ENCODE results near the gene HSPA4.
"Not testable (repeated sequence)": the region's sequence is repeated elsewhere in the genome, so short reads cannot be mapped to it uniquely, and the experiment has no call there.

The HSPA4 gene

DNA sequence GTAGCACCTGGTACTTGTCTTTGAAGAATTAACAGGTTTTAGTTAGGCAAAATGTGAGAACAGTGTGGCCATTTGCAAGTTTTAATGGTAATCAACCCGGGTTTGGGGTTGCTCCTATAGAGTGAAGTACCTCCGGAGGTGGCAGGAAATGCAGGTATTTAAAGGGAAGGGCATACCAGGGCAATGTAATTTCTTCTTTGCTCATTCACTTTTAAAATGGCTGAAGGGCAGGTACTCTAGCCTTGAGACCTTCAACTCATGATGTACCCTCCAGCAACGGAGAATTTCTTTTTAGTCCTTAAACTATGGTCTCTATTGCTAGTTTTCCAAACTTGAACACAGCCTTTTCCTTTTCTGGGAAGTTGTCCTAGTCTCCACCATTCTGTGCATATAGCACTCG, 1.3 kb upstream of the HSPA4 start:
- DNase-seq (ENCODE audit: low spot score) = peak; percentile 50

DNA sequence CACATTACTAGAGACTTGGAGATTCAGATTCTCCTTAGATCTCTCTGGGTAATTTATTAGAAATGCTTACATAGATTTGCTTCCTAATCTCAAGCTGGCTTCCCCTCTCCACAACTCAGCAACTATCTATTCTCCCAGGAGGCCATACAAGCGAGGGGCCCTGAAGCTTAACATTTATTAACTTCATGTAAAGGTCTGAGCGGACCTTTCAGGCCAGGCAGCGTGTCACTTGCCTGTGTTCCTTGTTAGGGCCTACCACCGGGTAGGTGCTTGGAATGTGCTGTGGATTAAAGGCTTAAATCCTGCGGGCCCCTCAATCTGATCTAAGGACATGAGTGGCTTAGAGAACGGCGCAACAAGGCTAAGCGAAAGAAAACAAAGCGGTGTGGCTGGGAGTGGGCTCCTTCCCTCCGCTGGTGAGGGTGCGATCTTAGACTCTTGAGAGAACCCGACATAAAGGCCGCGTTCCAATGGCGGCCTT, 712 bp upstream of the HSPA4 start:
- no peak for DNase-seq (ENCODE audit: low spot score)

DNA sequence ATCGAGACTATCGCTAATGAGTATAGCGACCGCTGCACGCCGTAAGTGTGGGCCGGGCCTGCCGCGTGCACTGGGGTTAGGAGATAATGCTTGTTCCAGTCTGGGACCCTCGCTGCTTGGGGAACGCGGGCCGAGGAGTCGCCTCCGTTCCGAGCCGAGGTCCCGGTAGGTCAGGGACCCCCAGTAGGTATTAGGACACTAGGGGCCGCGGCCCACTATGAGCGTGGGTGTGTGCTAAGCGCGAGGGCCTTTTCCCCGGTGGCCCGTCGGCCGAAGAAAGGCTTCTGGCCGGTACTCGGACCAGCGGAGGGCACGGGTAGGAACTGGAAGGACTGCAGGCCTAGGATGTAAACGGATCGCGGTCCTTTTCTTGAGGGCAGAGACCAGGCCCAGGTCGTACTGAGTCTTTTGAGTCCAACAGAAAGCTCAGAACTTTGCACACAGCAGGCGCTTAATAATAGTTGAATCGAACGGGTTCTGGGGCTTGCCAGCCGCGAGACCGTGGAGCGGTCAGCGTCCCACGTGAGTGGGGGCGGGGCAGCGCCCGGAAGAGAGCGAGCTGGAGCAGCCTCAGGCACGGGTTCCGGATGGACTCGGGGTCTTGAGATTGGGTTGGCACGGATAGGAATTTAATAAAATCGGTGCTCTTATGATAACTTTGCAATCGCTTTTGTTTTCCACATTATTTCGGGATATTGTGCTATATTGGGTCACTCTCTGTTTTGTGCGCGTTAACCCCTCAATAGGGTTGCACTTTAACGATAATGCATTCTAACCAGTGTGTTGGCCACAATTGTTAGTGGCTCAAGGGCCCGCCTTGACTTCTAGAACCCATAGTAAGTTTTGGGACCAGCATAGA, 733 bp downstream of the HSPA4 start:
- no peak for DNase-seq (ENCODE audit: low spot score)

DNA sequence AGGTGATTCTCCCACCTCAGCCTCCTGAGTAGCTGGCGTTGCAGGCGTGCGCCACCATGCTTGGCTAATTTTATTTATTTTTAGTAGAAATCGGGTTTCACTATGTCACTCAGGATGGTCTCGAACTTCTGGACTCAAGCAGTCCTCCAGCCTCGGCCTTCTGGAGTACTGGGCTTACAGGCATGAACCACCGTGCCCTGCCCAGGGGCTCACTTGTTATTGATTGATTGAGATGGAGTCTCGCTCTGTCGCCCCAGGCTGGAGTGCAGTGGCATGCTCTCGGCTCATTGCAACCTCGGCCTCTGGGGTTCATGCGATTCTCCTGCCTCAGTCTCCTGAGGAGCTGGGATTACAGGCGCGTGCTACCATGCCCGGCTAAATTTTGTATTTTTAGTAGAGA, 1.6 kb downstream of the HSPA4 start:
- DNase-seq (ENCODE audit: low spot score) = no peak

DNA sequence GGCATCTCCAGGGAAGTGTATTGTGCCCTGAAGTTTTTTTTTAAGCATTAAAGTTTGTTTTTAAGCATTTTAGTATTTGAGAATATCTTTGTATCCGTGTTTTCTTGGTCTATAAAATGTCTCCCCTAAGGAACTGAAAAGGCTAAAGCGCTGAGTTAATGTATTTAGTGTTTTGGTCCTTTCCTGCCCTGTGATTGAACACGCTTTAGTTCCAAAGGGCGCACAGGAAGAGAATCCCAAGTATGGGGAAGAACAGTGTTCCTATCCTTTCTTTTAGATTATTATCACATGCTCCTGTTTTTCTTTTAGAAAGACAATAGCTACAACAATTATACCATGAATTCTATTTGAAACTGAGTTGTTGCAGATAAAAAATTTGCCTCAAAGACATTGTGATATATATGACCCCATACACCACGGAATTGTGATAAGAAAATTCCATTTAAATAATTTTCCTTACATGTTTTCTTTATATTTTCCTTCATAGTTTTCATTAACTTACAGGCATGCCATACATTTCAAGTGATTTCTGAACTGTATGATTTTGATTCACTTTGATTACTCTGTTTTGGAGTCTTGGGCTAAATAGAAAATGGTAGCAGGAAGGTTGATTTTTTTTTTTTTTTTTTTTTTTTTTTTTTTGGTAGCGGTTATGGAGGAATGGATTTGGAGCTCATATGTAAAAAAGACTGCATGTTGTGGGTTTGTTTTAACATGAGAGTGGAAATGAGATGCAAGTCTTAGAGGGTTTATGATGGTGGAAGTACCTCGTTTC, 3.1 kb downstream of the HSPA4 start:
- no peak for DNase-seq (ENCODE audit: low spot score)

DNA sequence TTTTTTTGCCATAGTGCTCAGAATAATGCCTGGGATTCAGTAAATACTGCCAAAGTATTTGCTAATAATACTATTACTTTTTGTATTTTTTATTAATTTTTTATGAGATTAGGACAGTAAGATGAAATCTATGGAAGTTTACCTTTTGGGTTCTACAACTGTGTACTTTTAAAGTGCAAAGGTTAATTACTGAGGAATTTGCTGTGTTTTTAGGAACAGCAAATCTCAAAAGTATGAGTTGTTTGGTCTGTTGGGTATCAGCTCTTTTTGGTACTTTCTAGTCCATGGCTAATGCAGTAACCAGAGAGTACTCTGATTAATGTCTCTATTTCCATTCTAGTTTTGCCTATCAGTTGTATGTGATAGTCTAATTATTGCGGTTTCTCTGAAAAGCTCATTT, 5.1 kb downstream of the HSPA4 start:
- no peak for DNase-seq (ENCODE audit: low spot score)

DNA sequence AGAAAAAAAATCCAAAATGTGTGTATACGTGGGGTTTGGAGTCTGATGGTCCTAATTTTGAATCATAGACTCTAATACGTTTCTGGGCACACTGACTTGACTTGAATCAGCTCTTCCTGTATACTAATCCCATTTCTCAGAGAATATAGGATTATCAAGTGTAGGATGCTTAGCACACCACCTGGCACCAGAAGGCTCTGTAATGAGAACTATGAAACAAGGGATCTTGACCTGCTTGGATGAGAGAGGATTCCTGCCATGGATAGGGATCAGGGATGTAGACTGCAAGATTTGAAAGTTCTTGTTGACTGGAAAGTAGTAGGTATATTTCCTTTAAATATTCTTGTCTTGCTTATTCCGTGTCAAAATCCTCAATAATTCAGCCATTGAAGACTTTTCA, 7.8 kb downstream of the HSPA4 start:
- no peak for DNase-seq (ENCODE audit: low spot score)

DNA sequence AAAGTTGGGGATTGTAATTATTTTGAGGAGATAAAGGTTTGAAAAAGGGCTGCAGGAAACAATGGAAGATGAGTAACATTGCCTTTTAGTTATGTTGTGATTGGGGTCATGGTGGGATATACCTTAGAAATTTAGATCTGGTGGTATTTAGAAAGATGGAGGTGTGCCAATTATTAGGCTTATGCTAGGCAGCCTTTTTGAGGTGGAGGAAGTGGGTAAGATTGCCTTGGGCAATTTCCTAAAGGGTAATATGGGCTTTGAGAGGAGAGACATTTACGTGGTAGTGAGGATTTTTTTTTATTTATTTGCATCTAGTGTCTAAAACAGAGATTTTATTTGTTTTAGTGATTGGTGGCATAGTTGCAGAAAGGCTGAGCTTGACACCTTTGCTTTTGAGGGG, 10.5 kb downstream of the HSPA4 start:
- no peak for DNase-seq (ENCODE audit: low spot score)

DNA sequence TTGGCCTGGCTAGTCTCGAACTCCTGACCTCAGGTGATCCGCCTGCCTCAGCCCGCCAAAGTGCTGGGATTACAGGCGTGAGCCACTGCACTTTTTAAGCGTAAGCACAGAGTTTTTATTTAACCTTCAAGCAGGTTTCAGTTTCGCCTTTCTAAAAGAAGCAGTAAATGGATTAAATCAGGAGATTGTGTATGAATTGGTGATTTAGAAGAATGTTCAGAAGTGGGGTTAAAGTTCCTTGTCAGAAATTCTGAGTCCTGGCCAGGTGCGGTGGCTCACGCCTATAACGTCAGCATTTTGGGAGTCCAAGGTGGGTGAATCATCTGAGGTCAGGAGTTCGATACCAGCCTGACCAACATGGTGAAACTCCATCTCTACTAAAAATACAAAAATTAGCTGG, 12.2 kb downstream of the HSPA4 start:
- DNase-seq (ENCODE audit: low spot score) = no peak

DNA sequence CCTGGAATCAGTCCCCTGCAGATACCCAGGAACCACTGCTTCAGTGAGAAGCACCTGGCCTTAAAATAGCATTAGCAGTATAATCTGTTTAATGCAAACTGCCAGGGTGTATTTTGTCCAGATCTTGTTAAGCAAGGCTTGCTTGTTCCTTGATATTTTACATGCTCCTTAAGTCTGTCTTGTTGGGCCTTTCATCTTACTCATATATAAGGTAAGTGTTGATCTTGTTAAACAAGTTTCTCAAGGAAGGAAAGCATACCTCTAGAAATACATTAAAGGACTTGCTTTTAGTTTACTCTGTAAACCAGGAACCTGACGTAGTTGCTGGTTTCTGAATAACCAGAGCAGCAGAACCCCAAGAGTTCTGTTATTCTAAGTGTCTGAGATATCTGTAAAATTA, 13.7 kb downstream of the HSPA4 start:
- no peak for DNase-seq (ENCODE audit: low spot score)

DNA sequence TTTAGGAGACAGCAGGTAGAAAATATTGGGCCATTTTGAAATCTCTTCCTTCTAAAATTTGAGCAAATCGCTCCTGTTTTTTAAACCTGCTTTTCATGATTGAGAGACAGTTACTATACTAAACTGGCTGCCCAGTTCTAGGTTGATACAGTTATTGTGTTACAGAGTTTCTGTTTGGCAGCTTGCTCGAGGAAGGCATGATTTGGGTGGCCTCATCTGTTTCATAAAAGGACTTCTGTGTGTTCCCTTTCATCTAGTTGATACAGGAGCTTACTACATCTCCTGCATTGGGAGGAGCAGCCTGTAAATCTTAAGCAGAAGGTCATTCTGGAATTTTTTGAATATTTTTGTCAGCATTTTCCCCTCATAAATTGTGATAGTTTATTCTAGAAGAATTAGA, 14.2 kb downstream of the HSPA4 start:
- no peak for DNase-seq (ENCODE audit: low spot score)

DNA sequence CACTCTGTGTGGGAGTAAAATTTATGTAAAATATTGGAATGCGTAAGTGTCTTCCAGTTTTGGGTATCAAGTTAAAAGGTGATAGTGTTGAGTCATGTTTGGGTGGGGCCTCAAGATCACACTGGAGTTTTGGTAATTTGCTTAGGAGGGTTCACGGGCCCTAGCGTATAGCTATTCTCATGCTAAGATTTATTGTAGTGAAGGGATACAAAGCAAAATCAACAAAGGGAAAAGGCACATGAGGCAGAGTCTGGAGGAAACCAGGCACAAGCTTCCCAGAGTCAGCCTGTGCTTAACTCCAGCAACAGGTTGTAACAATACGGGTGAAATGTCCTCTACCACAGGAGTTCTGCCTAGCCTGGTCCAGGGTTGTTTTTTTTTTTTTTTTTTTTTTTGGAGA, 20.2 kb downstream of the HSPA4 start:
- peak; percentile 67 for DNase-seq (ENCODE audit: low spot score)

DNA sequence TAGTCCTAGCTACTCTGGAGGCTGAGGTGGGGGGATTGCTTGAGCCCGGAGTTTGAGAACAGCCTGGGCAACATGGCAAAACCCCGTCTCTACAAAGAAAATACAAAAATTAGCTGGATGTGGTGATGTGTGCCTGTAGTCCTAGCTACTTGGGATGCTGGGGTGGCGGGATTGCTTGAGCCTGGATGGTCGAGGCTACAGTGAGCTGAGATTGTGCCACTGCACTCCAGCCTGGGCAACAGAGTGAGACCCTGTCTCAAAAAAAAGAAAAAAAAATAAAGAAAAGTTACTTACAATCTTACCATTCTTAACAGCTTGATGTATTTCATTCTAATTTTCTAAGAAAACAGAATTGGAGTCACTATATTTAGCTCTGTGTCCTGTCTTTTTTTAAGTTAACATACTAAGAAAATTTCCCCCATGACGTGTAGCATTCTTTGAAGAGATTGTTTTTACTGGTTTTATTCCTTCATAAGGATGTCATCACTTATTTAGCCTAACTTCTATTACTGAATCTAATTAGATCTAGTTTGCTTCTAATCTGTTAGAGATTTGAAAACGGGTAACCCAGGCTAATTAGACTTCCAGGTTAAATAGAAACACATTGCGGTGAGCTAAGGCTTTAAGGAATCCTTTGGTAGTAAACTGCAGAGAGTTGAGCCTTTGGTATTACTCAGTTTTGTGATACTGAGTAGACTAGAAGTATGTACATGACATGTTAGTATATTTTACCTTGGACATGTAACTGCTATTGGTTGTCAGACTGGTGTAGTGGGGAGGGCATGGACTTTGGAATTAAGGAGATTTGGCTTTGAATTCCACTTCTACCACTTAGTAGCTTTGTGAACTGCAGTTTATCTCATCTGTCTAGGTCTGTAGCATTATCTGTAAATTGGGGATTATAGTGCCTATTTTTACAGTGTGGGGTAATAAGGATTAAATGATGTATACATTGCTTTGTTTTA, 24.0 kb downstream of the HSPA4 start:
- no peak for DNase-seq (ENCODE audit: low spot score)

DNA sequence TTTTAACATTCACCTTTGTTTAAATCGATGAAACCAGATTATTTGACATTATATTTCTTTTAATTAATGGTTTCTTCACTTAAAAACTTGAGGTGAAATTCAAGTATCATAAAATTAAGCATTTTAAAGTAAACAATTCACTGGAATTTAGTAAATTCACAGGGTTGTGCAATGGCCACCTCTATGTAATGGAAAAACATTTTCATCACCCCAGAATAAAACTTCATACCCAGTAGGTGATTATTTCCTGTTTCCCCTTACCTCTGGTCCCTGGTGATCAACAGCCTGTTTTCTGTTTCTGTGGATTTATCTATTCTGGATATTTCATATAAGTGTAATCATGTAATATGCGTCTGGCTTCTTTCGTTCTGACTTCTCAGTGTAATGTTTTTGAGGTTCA, 27.2 kb downstream of the HSPA4 start:
- no peak for DNase-seq (ENCODE audit: low spot score)

DNA sequence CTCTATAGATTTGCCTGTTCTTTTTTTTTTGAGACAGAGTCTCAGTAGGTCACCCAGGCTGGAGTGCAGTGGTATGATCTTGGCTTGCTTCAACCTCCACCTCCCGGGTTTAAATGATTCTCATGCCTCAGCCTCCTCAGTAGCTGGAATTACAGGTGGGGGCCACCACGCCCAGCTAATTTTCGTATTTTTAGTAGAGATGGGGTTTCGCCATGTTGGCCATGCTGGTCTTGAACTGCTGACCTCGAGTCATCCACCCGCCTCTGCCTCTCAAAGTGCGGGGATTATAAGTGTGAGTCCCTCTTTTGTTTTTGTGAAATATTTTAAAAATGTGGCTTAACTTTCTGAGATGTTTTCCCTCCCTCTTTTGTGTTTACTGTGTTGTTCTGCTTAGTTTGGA, 29.2 kb downstream of the HSPA4 start:
- DNase-seq (ENCODE audit: low spot score) = no peak

DNA sequence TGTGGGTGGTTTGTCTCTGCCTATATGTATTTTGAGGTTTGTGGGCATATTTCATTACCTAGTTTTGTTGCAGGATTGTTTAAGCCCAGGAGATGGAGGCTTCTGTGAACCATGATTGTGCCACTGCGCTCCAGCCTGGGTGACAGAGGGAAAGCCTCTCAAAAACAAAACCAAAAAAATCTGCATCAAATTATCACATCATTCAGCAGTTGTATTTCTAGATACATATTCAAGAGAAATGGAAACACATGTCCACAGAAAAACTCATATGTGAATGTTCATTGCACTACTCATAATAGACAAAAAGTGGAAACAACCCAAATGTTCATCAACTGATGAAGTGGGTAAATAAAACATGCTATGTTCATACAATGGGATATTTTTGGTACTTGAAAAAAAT, 29.9 kb downstream of the HSPA4 start:
- no peak for DNase-seq (ENCODE audit: low spot score)

DNA sequence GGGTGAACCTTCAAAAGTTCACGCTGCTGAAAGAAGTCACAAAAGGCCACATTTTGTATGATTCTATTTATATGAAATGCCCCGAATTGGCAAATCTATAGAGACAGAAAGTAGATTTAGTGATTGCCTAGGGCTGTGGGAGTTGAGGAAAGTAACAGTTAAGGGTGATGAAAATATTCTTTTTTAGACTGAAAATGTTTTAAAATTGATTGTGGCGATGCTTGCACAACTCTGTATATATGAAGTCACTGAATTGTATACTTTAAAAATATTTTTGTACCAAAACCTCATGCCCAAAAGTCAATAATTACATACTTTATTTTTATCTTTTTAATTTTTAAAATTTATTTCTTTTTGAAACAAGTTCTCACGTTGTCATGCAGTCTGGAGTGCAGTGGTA, 30.3 kb downstream of the HSPA4 start:
- no peak for DNase-seq (ENCODE audit: low spot score)

DNA sequence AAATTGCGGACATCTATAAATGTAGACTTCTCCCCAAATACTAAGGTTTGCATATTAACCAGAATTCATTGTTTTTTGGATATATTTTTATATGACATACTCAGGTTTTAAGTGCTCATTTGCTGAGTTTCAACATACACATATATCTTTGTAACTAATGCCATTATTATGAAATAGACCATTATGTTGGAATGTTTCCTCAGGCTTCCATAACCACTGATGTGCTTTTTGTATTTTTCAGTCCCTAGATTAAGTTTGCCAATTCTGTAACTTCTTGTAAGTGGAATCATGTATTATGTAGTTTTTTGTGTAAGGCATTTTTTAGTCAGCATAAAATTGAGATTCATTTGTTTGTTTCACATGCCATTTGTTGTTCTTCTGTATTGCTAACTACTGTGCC, 32.1 kb downstream of the HSPA4 start:
- no peak for DNase-seq (ENCODE audit: low spot score)

DNA sequence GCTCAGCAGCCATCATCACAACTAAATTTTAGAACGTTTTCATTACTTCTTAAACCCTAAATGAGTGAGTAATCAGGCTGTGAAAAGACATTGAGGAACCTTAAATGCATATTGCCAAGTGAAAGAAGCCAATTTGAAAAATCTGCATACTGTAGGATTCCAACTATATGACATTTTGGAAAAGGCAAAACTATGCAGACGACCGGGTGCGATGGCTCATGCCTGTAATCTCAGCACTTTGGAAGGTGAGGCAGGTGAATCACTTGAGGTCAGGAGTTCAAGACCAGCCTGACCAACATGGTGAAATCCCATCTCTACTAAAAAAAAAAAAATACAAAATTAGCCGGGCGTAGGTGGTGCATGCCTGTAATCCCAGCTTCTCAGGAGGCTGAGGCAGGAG, 33.4 kb downstream of the HSPA4 start:
- not testable (repeated sequence) for DNase-seq (ENCODE audit: low spot score)

DNA sequence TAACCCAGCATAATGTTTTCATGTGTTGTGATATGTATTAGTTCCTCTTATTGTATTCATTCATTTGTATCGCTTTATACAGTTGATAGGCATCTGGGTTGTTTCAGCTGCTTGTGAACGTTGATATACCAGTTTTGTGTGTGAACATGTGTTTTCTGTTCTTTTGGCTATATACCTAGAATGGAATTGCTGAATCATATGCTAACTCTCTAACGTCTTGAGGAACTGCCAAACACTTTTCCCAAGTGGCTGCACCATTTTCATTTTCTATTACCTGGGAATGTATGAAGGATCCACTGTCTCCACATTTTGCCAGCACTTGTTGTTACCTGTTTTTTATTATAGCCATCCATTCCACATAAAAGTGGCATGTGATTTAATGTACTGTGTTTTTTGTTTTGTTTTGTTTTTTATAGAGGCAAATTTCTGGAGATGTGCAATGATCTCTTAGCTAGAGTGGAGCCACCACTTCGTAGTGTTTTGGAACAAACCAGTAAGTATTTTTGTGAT, 34.6 kb downstream of the HSPA4 start:
- DNase-seq (ENCODE audit: low spot score) = no peak

DNA sequence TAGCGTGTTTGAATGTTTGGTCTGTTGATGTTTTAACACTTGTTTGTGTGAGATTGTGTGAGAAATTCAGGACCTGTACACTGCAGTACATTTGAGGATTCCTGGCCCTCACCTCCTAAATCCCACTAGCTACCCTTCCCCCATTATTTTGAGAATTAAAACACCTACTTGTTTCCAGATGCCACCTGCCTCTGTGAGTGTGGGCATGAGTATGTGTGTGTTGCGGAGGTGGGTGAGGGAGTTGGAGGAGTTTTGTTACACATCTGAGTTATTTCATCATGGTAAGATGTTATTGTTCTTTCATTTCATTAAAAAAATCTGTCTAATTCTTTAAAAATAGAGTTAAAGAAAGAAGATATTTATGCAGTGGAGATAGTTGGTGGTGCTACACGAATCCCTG, 36.3 kb downstream of the HSPA4 start:
- DNase-seq (ENCODE audit: low spot score) = no peak

DNA sequence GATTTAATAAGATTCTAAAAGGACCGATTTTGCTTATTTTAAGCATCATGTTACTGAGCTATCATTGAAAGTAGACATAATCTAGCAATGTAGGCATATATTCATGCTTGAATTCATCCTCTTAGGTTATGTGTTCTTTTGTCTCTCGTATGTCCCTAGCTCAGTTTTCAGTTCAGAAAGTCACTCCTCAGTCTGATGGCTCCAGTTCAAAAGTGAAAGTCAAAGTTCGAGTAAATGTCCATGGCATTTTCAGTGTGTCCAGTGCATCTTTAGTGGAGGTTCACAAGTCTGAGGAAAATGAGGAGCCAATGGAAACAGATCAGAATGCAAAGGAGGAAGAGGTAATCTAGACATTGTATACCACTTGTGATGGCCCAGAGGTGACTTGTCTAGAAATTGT, 39.2 kb downstream of the HSPA4 start:
- no peak for DNase-seq (ENCODE audit: low spot score)
